ENCODE results near the gene ACAA2. TPM values are rescaled to one million over a fixed set of nuclear protein-coding genes. Genes with fewer than 3 reads are reported as not detected.

The ACAA2 gene
- total RNA-seq, 1 experiment from 2014 or later: 51.1 TPM

DNA sequence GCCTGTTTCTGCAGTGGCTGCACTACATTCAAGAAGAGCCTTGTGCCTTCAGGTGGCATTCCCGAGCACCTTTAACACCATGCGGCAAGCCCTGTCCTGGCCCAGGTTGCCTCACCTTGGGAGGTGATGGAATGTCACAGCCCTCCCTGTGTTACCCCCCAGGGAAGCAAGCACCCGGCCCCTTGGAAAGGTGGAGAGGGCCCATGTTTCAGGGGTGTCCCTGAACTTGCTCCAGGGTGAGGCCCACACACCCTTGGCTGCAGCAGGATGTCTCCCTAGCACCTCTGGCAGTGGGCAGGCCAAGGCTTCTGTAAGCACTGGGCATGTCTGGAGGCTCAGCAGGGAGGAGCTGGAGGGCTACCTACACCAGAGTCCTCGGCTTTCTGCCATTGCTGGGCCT is 29.3 kb upstream of the ACAA2 start:
- ChIA-PET POLR2A (ENCODE audit: low non-redundant PET) (no interaction called here), CTCF (no interaction called here)
- Histone ChIP-seq H3K4me3 (ENCODE audit: low read depth, low read length, poor library complexity, severe bottlenecking) (no peak overlapping the region), H3K27me3 (replicated peaks; ENCODE audit: insufficient read depth, low read depth, low read length, poor library complexity) (no peaks in the 10 kb centered on the region), H3K36me3 (ENCODE audit: insufficient read depth, low read length, poor library complexity, severe bottlenecking) (no peaks in the 10 kb centered on the region), H3K4me1 (ENCODE audit: insufficient read depth, low read length, poor library complexity, severe bottlenecking) (no peaks in the 10 kb centered on the region), H3K27ac (ENCODE audit: low read depth, low read length, poor library complexity, severe bottlenecking) (no peak overlapping the region), H3K9me3 (ENCODE audit: low read depth, low read length, poor library complexity, severe bottlenecking) (no peaks in the 10 kb centered on the region)
- intact Hi-C loops (cut with micrococcal nuclease; ENCODE audit: unreplicated experiment): no loop called here
- TF ChIP-seq, protein P1, sequence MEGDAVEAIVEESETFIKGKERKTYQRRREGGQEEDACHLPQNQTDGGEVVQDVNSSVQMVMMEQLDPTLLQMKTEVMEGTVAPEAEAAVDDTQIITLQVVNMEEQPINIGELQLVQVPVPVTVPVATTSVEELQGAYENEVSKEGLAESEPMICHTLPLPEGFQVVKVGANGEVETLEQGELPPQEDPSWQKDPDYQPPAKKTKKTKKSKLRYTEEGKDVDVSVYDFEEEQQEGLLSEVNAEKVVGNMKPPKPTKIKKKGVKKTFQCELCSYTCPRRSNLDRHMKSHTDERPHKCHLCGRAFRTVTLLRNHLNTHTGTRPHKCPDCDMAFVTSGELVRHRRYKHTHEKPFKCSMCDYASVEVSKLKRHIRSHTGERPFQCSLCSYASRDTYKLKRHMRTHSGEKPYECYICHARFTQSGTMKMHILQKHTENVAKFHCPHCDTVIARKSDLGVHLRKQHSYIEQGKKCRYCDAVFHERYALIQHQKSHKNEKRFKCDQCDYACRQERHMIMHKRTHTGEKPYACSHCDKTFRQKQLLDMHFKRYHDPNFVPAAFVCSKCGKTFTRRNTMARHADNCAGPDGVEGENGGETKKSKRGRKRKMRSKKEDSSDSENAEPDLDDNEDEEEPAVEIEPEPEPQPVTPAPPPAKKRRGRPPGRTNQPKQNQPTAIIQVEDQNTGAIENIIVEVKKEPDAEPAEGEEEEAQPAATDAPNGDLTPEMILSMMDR (conservative IDR thresholded peaks at IDR 0.05; ENCODE audit: low read depth, low read length): no peak
- TF ChIP-seq EZH2 (IDR thresholded peaks at IDR 0.05; ENCODE audit: borderline replicate concordance, low read depth, low read length, poor library complexity, severe bottlenecking): no peak
- DNase-seq (ENCODE audit: low spot score): no peak
- no TSS peak for BruUV-seq (replicated peaks)

DNA sequence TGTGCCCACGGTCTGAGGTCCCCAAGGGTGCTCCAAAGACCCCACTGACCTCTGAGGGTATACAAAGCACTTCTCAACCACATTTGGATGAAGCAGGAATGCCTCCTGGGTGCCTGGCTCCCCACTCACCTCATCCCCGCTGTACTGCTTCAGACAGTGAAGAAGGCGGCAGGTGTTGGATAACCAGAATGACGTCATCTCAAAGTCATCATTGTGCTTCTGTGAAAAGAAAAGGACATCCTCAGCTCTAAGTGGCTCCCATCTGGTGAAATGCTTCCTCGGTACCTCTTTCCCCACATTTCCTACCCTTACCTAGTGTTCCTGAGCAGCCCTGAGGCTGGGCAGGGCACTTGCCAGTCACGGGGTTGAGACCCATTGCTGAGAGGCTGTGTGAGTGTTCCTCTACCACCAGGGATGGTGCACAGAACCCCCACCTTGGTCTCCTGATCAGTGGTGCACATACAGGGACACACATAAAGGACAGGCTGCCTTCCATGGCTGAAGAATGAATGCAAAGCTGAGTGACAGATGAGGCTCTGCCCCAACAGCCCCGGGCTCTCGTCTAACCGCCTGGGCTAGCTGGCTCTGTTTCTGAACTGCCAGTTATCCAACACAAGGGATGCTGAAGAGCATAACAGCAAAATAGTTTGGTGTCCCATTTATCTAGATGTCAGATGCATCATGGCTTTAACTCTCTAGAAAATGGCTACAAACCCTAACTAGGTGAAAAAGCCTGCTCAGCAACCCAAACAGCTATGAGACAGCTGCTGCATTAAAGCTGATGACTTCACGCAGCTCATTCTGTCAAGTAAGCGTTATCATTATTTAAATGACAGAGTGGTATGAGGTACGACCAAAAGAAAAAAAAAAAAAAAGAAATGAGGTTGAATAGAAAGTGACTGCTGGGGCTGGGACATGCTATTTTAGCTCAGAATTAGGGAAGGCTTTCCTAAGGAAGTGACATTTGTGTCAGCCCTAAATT is 28.2 kb upstream of the ACAA2 start:
- intact Hi-C loops (cut with micrococcal nuclease; ENCODE audit: unreplicated experiment): no loop called here
- Histone ChIP-seq H3K36me3 (ENCODE audit: insufficient read depth, low read length, poor library complexity, severe bottlenecking) (no peaks in the 10 kb centered on the region), H3K9me3 (ENCODE audit: low read depth, low read length, poor library complexity, severe bottlenecking) (no peaks in the 10 kb centered on the region), H3K4me1 (ENCODE audit: insufficient read depth, low read length, poor library complexity, severe bottlenecking) (no peaks in the 10 kb centered on the region), H3K4me3 (ENCODE audit: low read depth, low read length, poor library complexity, severe bottlenecking) (no peak overlapping the region), H3K27me3 (replicated peaks; ENCODE audit: insufficient read depth, low read depth, low read length, poor library complexity) (no peaks in the 10 kb centered on the region), H3K27ac (ENCODE audit: low read depth, low read length, poor library complexity, severe bottlenecking) (no peak overlapping the region)
- POLR2A ChIA-PET (ENCODE audit: low non-redundant PET): no interaction called here
- DNase-seq (ENCODE audit: low spot score): no peak
- no TSS peak for BruUV-seq (replicated peaks)
- TF ChIP-seq, protein P1 (conservative IDR thresholded peaks at IDR 0.05; ENCODE audit: low read depth, low read length): no peak
- TF ChIP-seq EZH2 (IDR thresholded peaks at IDR 0.05; ENCODE audit: borderline replicate concordance, low read depth, low read length, poor library complexity, severe bottlenecking): no peak
- CTCF ChIA-PET: no interaction called here

DNA sequence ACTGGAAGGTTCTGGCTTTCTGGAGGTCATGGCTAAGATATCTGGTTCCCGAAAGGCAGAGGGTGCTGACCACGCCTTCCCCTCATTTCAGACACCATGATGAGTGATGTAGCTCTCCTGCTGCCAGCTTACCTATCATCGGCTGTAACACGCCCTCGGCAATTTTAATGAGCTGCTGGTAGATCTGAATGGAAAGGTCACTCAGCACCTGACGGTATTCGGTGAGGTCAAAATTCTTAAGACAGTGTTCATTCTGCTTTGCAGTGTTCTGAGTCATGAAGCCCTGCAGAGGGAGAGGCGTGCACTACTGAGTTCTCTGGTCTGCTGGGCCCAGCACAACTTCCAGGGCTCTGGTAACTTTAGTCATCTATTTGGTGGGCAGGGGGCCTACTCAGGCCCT is 25.7 kb upstream of the ACAA2 start:
- CTCF ChIA-PET: no interaction called here

More for the DNA sequence above, 25.7 kb upstream of the ACAA2 start:
- intact Hi-C loops (cut with micrococcal nuclease; ENCODE audit: unreplicated experiment): no loop called here
- H3K36me3 ChIP-seq (ENCODE audit: insufficient read depth, low read length, poor library complexity, severe bottlenecking): no peaks in the 10 kb centered on the region
- no peak overlapping the region for H3K4me3 ChIP-seq (ENCODE audit: low read depth, low read length, poor library complexity, severe bottlenecking)
- no peaks in the 10 kb centered on the region for H3K4me1 ChIP-seq (ENCODE audit: insufficient read depth, low read length, poor library complexity, severe bottlenecking)
- no peak for TF ChIP-seq EZH2 (IDR thresholded peaks at IDR 0.05; ENCODE audit: borderline replicate concordance, low read depth, low read length, poor library complexity, severe bottlenecking)
- TF ChIP-seq, protein P1 (conservative IDR thresholded peaks at IDR 0.05; ENCODE audit: low read depth, low read length): no peak
- H3K27me3 ChIP-seq (replicated peaks; ENCODE audit: insufficient read depth, low read depth, low read length, poor library complexity): no peaks in the 10 kb centered on the region
- DNase-seq (ENCODE audit: low spot score): no peak
- BruUV-seq (replicated peaks): no TSS peak
- POLR2A ChIA-PET (ENCODE audit: low non-redundant PET): no interaction called here
- no peaks in the 10 kb centered on the region for H3K9me3 ChIP-seq (ENCODE audit: low read depth, low read length, poor library complexity, severe bottlenecking)
- no peak overlapping the region for H3K27ac ChIP-seq (ENCODE audit: low read depth, low read length, poor library complexity, severe bottlenecking)

All from A673 (cell line).